Suppressor macrophage treated with lipopolysaccharide for 1 hour (primary cell): ENCODE results near the gene ADIG.

ENCODE experiments used
- DNase-seq, 3 donors: peaks; one replicate each; pipeline ENCODE4 v3.0.0-alpha.2; 2020 to 2022

The ADIG gene

DNA sequence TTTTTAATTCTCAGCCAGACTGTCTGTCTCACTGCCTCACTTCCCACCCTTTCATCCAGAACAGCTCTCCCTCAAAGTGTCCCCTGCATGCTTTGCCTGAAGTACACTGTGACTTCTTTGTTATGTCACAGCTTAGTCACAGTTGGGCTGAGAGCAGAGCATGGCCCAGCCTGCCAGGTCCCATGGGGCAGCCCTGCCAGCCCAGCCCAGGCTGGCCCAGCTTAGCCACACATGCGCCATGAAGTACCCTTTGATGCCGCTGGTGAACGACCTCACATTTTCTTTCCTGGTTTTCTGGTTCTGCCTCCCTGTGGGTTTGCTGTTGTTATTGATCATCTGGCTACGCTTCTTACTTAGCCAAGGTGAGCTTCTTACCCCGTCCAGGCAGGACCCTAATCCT, at the start of gene ADIG:
Gene ADIG (plus strand): TSS at position 185 of the 400 bp plus-strand sequence. CDS start 54 bp downstream, at position 239.
- no peak for DNase-seq

DNA sequence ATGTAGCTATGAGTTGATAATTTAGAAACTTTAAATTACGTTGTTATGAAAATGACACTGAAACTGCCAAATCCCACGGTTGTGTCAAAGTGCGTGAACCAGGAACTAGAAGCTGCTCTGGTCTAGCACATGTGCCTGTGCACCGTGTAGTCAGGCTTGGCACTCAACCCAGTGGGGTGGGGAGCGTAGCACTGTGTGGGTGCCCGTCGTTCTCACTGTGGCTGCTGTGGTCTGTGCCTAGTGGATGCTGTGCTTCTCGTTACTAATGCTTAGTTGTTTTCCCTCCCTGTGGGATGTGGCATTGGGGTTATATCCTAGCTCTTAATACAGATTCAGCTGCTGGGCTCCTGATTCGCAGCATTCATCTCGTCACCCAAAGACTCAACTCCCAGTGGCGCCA, 46.2 kb upstream of the ADIG start:
- no peak for DNase-seq

DNA sequence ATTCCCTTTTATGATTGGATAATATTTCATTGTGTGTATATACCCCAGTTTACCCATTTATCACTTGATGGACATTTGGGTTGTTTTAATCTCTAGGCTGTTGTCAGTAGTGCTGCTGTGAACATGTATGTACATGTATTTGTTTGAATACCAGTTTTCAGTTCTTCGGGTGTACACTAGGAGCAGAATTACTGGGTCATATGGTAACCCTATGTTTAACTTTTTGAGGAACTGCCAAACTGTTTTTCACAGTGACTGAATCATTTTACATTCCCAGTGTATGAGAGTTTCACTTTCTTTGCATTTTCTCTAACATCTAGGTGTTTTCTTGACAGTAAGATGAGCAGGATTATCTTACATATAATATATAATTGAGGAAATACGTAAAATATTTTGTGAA, 44.7 kb upstream of the ADIG start:
- DNase-seq, result no peak

- DNase-seq, result no peak
Observed at GRCh38 chr20:38537176-38537575, 43.8 kb upstream of the ADIG start.

GRCh38 chr20:38538789-38539188, 42.2 kb upstream of the ADIG start:
- DNase-seq, result no peak

- DNase-seq, result no peak
Observed at GRCh38 chr20:38543014-38543906, 37.7 kb upstream of the ADIG start.

DNA sequence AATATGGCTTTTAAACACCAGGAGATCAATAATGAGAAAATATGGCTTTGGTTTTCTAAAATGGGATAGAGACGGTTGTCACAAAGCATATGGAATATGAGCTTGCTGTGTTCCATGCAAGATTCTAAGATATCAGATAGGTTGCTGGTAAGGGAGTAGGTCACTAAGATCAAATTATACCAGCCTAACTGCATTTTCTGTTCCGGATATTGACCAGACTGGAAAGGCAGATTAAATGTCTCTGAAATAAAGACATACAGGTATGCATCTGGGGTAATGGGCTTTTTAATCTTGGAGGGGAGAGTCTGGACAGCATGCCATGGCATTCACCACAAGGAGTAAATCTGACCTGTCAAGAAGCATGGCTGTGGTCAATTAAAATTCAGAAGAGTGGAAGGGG, 35.2 kb upstream of the ADIG start:
- DNase-seq, result no peak

- DNase-seq, result no peak
Observed at GRCh38 chr20:38547288-38548085, 33.5 kb upstream of the ADIG start.

DNA sequence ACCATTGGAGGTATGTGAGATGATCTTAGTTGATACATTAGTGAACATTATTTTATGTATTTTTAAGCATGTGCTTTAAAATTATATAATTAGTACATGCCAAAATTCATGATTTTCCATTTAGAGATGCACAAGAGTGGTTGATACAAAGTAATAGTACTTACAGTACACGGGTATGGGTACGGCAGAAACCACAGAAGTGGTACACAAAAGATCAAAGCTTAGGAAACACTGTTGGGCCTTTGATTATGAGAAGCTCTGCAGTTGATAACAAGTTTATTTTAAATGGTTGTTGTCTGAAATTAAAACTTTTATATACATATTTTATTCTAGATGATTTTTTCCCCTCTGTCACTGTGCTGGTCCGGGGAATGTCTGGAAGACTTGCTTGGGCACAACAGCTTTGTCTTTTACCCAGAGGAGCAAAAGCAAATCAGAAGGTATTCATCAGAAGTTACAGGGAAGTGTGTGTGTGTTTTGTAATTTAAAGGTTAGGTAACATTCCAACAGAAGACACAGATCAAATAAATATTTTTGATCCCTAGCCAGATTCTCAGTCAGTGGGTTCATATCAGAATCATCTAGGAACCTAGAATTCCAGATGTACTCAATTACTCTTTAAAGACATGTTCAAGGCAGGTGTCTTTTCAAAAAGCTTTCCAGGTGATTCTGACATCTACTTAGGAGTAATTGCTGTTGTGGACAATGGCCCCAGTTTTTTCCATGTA, 32.5 kb upstream of the ADIG start:
- no peak for DNase-seq

- DNase-seq, result peak in 1 of 3 donors; percentile 6
Observed at GRCh38 chr20:38550274-38550673, 30.7 kb upstream of the ADIG start.

DNA sequence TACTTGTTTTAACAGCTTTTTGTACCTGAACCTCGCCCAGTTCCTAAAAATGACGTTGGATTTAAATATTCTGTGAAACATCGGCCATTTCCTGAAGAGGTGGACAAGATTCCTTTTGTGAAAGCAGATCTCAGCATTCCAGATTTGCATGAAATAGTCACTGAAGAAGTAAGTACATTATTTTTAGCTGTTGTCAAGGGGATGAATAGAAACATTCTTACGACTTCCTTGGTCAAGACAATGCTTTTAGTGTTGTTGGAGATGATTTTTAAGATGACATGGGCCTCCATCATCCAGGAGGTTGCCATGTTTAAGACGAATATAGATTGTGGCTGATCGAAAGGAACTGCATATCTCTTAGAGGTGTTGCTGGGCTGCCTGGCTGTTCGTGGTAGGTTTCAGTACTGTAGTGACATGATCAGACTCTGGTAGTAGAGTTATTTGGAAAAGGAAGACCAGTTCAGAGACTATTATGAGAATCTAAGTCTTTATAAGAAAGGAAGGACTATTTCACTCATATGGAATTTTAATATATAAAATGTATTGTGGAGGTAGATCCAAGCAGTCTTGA, 29.9 kb upstream of the ADIG start:
- no peak for DNase-seq

GRCh38 chr20:38554986-38555385, 26.0 kb upstream of the ADIG start:
- no peak for DNase-seq

DNA sequence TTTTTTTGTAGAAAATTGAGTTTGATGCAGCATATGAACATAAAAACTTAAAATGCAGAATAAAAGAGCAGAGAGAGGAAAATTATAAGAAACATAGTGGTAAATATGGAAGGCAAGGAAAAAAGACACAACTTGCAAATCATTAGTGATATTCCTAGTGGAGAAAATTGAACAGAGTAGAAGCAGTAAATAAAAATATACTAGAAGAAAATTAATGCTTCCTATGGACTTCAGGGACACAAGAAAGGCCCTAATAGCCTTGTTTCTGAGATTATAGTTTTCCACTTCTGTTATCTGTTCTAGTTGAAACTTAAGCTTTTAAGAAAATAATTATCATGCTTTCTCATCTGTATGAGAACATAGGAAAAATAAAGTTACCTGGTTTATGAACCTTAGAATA, 25.6 kb upstream of the ADIG start:
- DNase-seq, result no peak

DNA sequence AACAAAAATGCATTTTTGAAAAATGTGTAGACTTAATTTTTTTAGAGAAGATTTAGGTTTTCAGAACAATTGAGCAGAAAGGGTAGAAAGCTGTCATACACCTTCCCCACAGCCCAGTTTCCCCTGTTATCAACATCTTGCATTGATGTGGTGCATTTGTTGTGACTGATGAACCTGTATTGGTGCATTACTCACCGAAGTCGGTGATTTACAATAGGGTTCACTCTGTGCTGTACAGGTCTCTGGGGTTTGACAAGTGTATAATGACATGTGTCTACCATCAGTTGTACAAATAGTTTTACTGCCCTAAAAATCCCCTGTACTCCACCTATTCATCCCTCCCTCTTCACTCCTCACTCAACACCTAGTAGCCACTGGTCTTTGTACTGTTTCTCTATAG, 23.8 kb upstream of the ADIG start:
- no peak for DNase-seq

- DNase-seq, result no peak
Observed at GRCh38 chr20:38558596-38559360, 22.2 kb upstream of the ADIG start.

DNA sequence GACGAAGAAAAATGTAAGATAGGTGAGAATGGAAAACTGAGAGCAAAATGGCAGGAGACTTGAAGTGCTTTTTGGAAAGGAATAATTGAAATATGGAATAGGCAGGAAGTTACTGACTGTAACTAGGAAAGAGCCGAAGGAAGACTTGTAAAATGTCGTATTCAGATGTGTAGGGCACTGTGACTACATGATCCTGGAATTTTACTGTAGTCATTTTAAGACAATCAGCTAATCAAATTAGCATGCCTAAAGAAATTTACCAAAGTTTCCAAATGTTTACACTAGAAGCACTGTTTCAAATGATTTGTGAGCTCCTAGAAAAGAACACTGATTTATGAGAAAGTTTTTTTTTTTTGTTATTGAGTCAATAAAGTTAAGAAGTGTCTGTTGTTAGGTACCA, 21.2 kb upstream of the ADIG start:
- no peak for DNase-seq

DNA sequence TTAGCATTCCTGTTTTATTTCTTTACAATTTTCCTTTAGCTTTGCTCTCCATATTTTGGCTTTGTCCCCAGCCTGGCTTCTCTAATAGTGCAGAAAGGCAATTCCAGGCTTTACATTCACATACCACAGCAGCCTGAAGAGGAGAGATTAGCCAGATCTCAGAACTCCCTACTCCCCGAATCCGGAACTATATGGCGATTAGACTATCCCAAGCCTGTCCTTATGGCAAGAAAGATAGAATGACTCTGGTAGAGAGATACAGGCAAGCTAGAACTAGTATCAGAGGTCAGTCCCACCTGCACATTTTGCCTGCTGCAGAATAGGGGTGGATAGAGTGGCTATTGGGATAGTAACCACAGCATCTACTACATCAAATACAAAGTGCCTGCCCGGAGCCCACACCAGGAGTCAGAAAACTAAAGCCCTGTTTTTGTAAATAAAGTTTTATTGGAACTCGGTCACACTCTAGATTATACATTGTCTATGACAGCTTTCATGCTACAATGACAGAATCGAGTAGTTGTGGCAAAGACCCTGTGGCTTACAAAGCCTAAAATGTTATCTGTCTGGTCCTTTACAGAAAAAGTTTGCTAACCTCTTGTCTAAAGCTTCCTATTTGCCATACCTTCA, 17.1 kb upstream of the ADIG start:
- DNase-seq, result no peak

DNA sequence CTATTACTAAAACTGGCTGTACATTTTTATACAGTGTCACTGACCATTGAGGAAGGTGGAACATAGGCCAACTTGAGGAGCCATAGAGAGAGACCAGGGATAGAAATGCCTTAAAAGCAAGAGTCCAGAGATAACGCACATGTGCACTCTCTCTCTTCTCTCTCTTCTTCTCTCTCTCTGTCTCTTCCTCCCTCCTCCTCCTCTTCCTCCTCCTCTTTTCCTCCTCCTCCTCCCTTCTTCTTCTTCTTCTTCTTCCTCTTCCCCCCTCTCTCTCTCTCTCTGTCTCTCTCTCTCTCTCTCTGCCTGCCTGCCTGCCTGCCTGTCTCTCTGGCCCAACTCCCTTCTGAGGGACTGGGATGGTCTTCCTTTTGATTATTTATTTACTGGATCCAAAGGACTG, 16.3 kb upstream of the ADIG start:
- DNase-seq, result no peak

DNA sequence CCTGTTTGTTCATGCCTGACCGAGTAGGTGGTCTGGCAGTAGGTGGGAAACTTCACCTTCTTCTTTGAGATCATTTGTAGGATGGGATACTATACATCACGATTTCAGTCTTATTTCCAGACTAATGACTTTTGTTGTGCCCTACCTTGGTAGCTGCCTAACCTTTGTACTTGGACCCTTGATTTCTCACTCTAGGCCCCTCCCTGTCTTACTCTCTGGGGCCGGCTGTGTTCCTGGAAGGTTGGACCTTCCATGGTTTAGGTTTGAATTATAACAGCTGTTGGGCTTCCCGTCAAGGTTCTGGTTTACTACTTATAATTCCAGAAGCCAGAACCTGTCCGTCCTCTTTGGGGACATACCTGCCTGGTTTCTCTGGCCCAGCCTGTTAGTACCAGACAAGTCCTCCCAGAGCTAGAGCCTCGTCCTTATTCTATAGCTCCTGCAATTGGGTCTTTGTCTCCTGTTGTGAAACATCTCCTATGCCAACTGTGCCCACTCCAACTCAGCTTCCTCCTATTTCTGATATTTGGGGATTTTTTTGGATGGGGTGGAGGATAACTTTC, 14.9 kb upstream of the ADIG start:
- no peak for DNase-seq

- DNase-seq, result peak; percentile 60 to 66 (median 64)
Observed at GRCh38 chr20:38569747-38570525, 11.1 kb upstream of the ADIG start.

- peak in 2 of 3 donors; percentile 13 to 18 for DNase-seq
Observed at GRCh38 chr20:38573413-38573812, 7.6 kb upstream of the ADIG start.
